ENCODE measurements around the gene MISP3.

MISP3 gene

GRCh38 chr19:14080887-14081796, 8.6 kb downstream of the MISP3 start:
- DNase-seq (ENCODE audit: low spot score) = peak; percentile 92

DNA sequence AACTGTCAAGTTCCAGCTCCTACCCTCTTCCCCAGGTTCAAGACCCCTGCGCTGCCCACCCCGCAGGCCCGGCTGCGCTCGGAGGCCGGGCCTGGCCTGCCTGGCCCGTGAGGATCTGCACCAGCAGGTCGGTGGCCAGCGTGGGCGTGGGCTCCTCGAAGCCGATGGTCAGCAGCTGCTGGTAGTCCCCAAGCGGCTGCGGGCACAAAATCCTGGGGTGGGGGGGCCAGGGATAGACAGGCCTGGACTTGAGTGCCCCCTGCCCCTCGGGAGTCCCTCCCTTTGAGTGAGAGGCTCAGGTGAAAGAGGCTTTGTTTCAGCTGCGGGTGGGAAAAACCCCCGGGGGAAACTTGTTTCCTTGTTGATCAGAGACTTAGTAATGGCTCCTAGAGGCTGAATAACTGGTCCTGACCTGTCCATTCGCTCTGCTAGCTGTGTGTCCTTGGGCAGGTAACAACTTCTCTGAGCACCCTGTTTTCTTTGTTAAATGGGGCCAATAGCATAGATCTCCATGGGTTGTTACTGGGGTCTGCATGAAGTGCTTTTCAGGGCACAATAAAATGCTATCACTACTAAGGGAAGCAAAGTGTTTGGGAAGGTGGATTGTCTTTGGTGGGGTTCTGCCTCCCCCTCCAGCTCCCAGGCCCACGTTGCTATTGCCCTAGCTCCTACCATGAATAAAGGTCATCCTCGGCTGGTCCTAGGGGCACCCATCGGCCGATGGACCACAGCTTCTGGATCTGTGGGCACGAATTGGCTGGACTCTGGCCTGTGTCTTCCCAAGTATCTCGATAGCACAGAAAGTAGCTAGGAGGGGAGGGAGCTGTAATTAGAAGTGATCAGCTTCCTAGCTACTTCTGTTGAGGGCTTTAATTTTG, 9.4 kb downstream of the MISP3 start:
- DNase-seq (ENCODE audit: low spot score) = no peak

DNA sequence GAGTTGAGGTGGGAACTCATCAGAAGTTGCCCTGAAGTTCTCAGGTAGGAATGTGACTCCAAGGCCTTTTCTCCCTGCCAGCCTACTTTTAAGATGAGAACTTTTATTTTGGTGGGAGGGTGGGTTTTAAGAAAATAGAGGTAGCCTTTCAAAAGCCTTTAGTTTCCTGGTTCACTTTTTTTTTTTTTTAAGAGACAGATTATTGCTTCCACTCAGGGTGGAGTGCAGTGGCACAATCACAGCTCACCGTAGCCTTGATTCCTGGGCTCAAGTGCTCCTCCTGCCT, 10.0 kb downstream of the MISP3 start:
- DNase-seq (ENCODE audit: low spot score) = no peak

DNA sequence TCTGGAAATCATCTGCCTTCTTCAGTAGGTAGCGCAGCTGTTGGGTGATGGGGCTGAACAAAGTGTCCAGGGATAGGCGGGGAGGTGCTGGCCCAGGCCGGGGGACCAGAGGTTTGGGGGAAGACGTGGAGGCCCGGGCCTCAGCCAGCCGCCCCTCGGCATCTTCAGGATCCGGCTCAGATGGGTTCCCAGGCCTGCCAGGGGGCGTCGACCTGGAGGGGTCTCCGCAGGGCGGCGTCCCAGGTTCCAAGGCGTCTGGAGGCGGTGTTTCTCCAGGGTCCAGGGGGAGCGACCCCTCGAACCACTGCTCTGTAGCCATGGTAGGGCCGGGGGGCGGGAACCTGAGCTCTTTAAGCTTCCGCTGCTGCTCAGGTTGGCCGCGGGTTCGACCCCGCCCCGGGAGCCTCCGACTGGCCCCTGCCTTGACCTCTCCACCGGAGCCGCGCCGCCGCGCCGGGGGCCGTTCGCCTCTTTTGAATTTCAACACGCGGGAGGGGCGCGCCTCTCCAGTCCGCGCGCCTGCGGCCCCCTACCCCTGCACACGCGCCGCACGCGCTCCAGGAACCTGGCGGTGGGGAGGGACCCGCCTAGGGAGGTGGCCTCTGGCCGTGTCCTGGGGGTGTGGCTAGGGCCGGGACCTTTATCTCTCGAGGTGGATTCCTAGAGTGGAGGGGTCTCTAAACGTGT, 12.9 kb downstream of the MISP3 start, which contains the start of gene C19orf67:
TSS of gene C19orf67 (minus strand) at position 475 of the 687 bp plus-strand sequence. CDS start at position 319, 156 bp downstream.
- no peak for DNase-seq (ENCODE audit: low spot score)

DNA sequence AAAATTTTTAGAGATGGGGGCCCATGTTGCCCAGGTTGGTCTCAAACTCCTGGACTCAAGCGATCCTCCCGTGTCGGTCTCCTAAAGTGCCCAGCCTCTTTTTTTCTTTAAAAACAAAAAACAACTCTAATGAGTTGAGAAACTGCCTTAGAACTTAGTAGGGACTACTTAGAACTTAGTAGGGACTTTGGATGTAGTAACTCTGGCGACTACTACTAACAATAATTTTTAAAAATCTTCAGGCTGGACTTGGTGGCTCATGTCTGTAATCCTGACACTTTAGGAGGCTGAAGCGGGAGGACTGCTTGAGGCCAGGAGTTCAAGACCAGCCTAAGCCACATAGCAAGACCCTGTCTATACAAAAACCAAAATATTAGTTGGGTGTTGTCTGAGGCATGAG, 13.5 kb downstream of the MISP3 start:
- no peak for DNase-seq (ENCODE audit: low spot score)

DNA sequence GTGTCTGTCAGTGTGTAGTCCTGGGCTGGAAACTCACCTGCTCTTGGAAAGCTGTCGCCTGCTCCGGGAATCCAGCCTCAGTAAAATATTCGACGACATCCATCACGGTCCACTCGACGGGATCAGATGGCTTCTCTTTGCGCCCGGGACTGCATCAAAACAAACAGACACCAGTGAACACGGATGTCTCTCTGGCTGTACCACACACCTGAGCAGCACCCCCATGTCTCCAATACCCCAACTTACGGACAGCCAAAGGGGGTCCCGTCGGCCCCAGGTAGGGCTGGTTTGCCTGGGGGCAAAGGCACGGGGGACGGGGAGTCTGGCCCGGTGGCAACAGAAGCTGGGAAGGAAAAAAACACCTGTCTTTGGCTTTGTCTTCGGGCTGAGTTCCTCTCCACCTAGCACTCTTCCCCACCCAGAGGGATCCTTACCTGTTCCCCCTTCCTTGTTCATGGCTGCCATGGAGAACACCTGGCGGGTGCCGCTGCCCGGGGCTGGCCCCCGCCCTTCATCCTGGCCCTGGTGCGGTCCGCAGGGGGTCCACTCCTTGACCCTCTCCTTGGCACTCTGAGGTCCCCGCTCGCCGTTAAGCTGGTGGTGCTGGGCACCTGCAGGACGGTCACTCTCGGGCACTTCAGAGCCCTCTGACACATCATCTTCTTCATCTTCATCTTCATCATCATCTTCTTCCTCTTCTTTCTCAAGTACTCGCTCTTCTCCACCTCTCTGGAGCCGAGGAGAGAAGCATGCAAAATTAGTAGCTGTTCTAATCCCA, 16.2 kb downstream of the MISP3 start:
- DNase-seq (ENCODE audit: low spot score) = no peak

GRCh38 chr19:14089412-14089661, 16.8 kb downstream of the MISP3 start:
- DNase-seq (ENCODE audit: low spot score) = no peak

- DNase-seq (ENCODE audit: low spot score) = peak; percentile 82
Measured at GRCh38 chr19:14089662-14090508, 17.3 kb downstream of the MISP3 start.

DNA sequence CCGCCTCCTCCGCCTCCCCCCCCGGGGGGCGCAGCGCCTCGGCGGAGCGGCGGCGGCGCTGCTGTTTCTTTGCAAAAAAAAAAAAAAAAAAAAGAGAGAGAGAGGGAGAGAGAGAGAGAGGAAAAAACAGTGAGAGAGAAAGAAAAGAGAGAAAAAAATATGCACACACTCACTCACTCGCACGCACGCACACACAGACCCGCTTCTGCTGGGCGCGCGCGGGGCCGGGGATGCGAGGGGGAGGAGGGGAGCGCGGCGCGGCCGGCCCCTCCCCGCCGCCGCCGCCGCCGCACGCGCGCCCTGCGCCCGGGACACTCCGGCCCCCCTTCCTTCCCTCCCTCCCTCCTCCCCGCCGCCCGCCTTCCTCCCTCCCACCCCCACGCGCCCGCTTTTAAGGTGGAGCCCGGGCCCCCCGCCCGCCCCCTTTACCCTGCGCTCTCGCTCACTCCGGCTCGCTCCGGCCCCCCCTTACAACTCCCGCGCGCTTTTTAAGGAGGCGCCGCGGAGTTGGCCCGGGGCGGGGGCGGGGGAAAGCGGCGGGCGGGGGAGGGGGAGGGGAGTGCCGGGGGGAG, 18.0 kb downstream of the MISP3 start, which contains the start of gene SAMD1:
TSS of gene SAMD1 (minus strand) at position 243 of the 572 bp plus-strand sequence.
- peak; percentile 93 for DNase-seq (ENCODE audit: low spot score)

DNA sequence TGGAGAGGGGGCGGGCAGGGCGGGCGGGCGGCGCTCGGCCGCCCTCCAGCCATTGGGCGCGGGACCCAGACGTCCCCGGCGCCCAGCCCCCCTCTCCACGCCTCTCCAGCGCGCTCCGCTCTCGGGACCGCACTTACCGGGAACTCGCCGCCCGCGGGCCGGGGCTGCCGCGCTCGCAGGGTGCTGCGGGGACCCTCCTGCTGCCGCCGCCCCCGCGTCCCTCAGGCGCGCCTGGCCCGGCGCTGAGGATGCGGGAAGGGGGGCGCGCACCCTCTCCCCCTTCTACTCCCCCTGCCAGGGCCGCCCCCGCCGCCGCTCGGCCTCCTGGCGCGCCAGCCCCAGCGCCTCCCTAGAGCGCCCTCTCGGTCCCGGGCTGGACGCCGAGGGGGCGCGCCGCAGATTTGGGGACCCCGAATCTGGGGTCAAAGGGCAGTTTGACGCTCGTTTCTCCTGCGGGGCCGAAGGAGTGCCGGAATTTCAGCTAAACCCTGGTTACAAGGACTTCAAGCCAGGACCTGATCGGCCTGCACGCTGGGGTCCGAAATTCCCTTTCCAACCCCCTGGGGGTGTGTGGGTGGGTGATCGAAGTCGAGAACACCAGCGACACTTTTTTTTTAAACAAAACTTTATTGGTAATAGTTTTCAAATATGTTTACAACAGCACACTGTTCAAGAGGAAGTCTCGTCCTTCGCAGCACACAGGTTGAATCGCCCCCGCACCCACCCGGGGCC, 18.7 kb downstream of the MISP3 start:
- no peak for DNase-seq (ENCODE audit: low spot score)

GRCh38 chr19:14091813-14092462, 19.4 kb downstream of the MISP3 start:
- DNase-seq (ENCODE audit: low spot score) = peak; percentile 75

DNA sequence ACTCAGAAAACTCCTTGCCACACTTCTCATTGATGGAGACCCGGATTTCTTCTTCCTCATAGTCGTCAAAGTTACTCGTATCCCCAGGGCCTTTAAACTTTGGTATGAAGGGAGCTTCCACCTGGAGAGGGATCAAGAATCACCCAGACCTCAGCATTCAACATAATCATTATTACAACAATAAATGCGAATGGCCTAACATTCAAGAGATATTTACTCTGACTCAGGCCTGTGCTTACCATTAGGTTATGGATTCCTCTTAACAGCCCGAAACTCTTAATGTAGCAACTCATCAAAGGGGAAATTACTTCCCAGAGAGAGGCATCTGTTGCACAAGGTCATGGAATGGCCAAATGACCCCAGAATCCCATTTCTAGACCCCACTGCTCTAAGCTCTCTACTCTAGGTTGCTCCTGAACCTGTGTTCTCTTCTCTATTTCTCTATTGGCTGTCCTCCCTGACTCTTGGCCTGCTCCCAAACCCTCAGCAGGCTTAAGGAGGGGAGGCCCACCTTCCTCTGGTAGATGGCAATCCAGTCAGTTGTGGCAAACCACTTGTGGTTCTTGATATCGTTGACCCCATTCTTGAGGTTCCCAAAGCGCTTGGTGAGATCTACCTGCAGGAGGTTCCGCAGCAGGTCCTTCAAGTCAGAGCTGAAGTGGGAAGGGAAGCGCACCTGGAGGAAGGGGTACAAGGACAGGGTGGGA, 20.7 kb downstream of the MISP3 start:
- no peak for DNase-seq (ENCODE audit: low spot score)

DNA sequence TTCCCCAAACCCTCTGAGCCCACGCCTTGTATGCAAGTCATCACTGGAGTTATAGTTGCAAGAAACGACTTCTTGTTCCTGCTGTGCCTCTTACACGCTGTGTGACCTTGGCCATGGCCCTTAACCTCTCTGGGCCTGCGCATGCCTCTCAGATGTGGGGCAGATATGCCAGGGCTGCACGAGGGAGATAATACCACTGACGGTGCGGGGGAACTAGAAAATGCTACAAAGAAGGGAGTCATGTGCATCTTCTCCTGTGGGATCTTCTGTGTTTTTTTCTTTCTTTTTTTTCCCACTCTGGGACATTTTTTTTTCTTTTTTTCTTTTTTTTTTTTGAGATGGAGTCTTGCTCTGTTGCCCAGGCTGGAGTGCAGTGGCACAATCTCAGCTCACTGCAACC, 22.3 kb downstream of the MISP3 start:
- DNase-seq (ENCODE audit: low spot score) = no peak

GRCh38 chr19:14096272-14096992, 23.8 kb downstream of the MISP3 start:
- no peak for DNase-seq (ENCODE audit: low spot score)

- no peak for DNase-seq (ENCODE audit: low spot score)
Measured at GRCh38 chr19:14097532-14098151, 25.1 kb downstream of the MISP3 start.

DNA sequence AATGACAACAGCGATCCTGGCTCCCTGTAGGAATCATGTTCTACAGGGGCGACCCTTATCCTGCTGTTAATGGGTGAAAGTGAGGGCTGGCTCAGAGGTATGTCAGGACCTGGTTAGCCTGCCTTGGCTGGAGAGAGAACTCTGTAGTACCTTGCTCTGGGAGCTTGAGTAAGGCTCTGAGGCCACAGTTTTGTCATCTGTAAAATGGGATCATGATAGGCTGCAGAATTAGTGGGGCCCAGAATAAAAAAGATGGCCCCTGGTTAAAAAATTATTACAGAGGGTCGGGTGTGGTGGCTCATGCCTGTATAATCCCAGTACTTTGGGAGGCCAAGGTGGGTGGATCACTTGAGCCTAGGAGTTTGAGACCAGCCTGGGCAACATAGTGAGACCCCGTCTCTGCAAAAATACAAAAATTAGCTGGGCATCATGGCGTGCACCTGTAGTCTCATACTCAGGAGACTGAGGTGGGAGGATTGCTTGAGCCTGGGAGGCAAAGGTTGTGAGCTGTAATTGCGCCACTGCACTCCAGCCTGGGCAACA, 28.5 kb downstream of the MISP3 start:
- DNase-seq (ENCODE audit: low spot score) = no peak

DNA sequence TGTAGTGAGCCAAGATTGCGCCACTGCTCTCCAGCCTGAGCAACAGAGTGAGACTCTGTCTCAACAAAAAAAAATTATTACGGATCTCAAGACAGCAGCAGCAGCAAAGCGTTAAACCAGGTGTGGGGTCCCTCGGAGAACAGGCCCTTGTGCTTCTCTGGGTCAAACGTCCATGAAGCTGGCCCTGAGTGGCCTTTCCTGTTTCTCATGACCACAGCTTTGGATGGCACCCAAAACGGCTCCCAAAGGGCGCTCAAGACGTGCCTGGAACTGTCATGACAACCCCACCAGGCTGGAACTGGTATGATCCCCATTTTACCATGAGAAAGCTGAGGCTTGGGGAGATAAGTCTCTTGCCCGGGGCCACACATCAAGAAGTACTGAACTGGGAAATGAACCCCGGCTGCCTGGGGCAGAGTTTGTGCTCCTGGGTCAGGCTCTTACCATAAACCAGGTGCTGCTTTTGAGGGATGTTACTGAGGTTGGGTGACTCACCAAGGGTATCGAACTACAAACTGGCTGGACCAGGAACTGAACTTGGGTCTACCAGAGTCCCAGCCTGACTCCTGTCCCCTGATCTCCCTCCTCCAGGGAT, 29.6 kb downstream of the MISP3 start:
- no peak for DNase-seq (ENCODE audit: low spot score)
